ENCODE data around the gene NENF.
"Not testable (repeated sequence)": the region's sequence is repeated elsewhere in the genome, so short reads cannot be mapped to it uniquely, and the experiment has no call there.

DNA sequence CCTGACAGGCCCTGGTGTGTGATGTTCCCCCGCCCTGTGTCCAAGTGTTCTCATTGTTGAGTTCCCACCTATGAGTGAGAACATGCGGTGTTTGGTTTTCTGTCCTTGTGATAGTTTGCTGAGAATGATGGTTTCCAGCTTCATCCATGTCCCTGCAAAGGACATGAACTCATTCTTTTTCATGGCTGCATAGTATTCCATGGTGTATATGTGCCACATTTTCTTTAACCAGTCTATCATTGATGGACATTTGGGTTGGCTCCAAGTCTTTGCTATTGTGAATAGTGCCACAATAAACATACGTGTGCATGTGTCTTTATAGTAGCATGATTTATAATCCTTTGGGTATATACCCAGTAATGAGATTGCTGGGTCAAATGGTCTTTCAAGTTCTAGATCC lies 43.1 kb downstream of the NENF start:
- not testable (repeated sequence) for TF ChIP-seq SNAI2 (CRISPR knock-in tag; IDR thresholded peaks at IDR 0.05); ZNF8 (CRISPR knock-in tag; IDR thresholded peaks at IDR 0.05); TOX (CRISPR knock-in tag; IDR thresholded peaks at IDR 0.05; ENCODE audit: borderline replicate concordance); BACH2 (CRISPR knock-in tag; IDR thresholded peaks at IDR 0.05; ENCODE audit: borderline replicate concordance); ZNF70 (CRISPR knock-in tag; IDR thresholded peaks at IDR 0.05); OSR1 (CRISPR knock-in tag; IDR thresholded peaks at IDR 0.05); ZNF565 (CRISPR knock-in tag; conservative IDR thresholded peaks at IDR 0.05; ENCODE audit: low read depth); ZFP3 (CRISPR knock-in tag; IDR thresholded peaks at IDR 0.05); TCF4 (CRISPR knock-in tag; IDR thresholded peaks at IDR 0.05; ENCODE audit: borderline replicate concordance)
- TF ChIP-seq, protein P1, sequence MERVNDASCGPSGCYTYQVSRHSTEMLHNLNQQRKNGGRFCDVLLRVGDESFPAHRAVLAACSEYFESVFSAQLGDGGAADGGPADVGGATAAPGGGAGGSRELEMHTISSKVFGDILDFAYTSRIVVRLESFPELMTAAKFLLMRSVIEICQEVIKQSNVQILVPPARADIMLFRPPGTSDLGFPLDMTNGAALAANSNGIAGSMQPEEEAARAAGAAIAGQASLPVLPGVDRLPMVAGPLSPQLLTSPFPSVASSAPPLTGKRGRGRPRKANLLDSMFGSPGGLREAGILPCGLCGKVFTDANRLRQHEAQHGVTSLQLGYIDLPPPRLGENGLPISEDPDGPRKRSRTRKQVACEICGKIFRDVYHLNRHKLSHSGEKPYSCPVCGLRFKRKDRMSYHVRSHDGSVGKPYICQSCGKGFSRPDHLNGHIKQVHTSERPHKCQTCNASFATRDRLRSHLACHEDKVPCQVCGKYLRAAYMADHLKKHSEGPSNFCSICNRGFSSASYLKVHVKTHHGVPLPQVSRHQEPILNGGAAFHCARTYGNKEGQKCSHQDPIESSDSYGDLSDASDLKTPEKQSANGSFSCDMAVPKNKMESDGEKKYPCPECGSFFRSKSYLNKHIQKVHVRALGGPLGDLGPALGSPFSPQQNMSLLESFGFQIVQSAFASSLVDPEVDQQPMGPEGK (CRISPR knock-in tag; IDR thresholded peaks at IDR 0.05; ENCODE audit: borderline replicate concordance), result not testable (repeated sequence)
- TF ChIP-seq, protein P2, sequence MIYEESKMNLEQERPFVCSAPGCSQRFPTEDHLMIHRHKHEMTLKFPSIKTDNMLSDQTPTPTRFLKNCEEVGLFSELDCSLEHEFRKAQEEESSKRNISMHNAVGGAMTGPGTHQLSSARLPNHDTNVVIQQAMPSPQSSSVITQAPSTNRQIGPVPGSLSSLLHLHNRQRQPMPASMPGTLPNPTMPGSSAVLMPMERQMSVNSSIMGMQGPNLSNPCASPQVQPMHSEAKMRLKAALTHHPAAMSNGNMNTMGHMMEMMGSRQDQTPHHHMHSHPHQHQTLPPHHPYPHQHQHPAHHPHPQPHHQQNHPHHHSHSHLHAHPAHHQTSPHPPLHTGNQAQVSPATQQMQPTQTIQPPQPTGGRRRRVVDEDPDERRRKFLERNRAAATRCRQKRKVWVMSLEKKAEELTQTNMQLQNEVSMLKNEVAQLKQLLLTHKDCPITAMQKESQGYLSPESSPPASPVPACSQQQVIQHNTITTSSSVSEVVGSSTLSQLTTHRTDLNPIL (CRISPR knock-in tag; IDR thresholded peaks at IDR 0.05; ENCODE audit: low read depth), result not testable (repeated sequence)
- TF ChIP-seq, protein P3, sequence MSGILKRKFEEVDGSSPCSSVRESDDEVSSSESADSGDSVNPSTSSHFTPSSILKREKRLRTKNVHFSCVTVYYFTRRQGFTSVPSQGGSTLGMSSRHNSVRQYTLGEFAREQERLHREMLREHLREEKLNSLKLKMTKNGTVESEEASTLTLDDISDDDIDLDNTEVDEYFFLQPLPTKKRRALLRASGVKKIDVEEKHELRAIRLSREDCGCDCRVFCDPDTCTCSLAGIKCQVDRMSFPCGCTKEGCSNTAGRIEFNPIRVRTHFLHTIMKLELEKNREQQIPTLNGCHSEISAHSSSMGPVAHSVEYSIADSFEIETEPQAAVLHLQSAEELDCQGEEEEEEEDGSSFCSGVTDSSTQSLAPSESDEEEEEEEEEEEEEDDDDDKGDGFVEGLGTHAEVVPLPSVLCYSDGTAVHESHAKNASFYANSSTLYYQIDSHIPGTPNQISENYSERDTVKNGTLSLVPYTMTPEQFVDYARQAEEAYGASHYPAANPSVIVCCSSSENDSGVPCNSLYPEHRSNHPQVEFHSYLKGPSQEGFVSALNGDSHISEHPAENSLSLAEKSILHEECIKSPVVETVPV (CRISPR knock-in tag; IDR thresholded peaks at IDR 0.05), result not testable (repeated sequence)
